Endometrium (tissue), 2 donors: ENCODE data around the gene MANSC4.
"Not testable (repeated sequence)": the region's sequence is repeated elsewhere in the genome, so short reads cannot be mapped to it uniquely, and the experiment has no call there.

ENCODE experiments used
- FAIRE-seq: peaks from 2 replicates; lab custom pipeline; 2012; peaks lifted over from hg19 to GRCh38; lab: Jason Lieb, UNC
- donor health status: control.
- donor health status: control.

Gene MANSC4

GRCh38 chr12:27751386-27752047, 28.5 kb downstream of the MANSC4 start:
- no peak for FAIRE-seq

DNA sequence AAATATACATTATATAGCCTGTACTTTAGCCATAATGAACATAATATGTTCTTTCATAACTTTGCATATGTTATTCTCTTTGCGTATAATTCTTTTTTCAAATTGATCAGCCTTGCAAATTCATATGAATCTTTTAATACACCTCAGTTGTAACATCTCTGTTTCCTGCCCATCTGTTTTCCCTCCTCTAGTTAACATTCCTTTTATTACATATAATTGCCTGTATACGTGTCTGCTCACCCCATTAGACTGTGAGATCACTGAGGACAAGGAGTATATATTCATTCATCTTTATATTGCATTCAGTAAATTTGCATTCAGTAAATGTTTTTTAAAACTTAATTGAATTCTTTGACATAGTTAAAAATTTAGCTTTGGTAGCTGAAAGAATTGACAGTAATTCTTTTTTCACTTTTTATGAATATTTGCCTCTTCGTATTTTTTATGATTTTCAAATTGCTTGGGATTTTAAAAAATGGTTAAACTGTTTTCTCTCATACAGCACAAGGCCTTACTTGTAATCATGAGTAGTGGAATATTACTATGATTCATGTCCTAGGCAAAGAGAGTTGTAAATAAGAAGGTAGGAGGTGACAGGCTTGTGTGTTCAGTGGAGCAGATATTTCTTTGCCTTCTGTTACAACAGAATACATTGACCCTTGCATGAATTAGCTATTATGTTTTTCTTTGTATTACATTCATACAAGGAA, 32.8 kb downstream of the MANSC4 start:
- no peak for FAIRE-seq

- not testable (repeated sequence) for FAIRE-seq
Observed at GRCh38 chr12:27745734-27746133, 34.3 kb downstream of the MANSC4 start.

- FAIRE-seq, result no peak
Observed at GRCh38 chr12:27743601-27744000, 36.4 kb downstream of the MANSC4 start.

DNA sequence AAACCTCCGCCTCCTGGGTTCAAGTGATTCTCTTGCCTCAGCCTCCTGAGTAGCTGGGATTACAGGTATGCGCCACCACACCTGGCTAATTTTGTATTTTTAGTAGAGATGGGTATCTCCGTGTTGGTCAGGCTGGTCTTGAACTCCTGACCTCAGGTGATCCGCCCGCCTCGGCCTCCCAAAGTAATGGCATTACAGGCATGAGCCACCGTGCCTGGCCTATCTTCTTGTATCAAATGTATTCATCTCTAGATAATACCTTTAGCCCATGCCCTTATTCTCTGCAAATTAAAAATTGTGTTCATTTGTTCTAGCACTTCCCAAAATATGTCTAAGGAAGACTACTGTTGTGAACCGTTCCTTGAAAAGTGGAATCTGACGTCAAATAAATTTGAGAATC, 45.7 kb downstream of the MANSC4 start:
- FAIRE-seq, result not testable (repeated sequence)

DNA sequence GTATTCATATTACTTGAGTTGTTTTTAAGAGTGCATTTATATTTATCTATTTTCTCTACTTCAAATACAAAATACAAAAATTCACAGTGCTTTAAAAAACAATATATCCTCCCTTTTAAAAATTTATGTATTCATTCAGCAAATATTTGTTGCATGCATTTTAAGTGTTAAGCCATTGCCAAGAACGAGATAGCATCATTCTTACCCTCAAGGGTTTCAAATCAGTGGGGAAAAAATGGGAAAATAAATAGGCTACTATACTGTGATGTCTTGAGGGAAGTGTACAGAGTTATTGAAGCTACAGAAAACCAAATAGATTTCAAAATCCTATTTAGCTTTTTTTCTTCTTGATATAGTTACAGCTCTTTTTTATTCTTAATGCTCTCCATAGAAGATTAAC, 46.2 kb downstream of the MANSC4 start:
- no peak for FAIRE-seq

GRCh38 chr12:27733052-27733656, 46.9 kb downstream of the MANSC4 start:
- FAIRE-seq, result peak; percentile 65

- FAIRE-seq, result no peak
Observed at GRCh38 chr12:27732281-27732680, 47.8 kb downstream of the MANSC4 start.

DNA sequence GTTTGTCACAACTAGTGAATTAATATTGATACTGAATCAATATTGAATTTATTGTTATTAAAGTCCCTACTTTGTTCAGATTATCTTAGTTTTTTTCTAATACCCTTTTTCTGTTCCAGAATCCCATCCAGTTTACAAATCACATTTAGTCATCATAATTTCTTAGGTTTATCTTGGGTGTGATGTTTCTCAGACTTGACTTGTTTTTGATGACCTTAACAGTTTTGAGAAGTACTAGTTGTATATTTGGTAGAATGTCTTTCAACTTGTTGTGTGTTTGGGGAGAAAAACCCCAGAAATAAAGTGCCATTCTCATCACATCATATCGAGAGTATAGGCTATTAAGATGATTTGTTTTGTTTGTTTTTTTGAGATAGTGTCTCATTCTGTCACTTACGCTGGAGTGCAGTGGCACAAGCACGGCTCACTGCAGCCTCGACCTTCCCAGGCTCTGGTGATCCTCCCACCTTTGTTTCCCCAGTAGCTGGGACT, 49.9 kb downstream of the MANSC4 start:
- FAIRE-seq, result no peak

DNA sequence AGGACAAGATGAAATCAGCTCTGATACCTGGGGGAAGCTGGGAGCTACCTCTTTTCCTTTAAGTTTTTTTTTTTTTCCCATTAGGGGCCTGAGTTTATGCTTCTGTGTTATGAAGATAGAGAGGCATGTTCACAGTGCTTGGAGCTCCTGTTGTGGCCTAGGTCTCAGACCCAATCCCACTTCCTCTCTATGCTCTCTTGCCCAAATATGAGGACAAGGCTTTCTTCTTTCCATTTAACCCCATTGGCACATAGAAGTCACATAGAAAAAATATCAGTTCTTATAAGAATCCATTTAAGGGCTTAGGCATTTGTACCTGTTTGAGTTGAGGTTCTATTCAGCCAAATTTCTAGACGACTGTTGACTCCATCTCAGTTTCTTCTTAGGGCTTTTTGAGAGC, 56.8 kb downstream of the MANSC4 start:
- FAIRE-seq, result no peak
